Daoy (cell line): ENCODE results near the gene CACNA1F. TPM values are rescaled to one million over a fixed set of nuclear protein-coding genes. Genes with fewer than 3 reads are reported as not detected.
"Not testable (repeated sequence)": the region's sequence is repeated elsewhere in the genome, so short reads cannot be mapped to it uniquely, and the experiment has no call there.

Source experiments
- DNase-seq: peaks from one replicate; pipeline ENCODE4 v3.0.0-alpha.2; 2015; ENCODE audit warnings: low read depth
- total RNA-seq: library from RNA; depleted of rRNA; stranded (reverse); fragments of >200 nt; shearing (Covaris generic); gene quantifications from 2 replicates; pipeline ENCODE4 v1.2.3, GENCODE V29; 2014

Gene CACNA1F
- total RNA-seq, 1 experiment from 2014 or later, result not detected

DNA sequence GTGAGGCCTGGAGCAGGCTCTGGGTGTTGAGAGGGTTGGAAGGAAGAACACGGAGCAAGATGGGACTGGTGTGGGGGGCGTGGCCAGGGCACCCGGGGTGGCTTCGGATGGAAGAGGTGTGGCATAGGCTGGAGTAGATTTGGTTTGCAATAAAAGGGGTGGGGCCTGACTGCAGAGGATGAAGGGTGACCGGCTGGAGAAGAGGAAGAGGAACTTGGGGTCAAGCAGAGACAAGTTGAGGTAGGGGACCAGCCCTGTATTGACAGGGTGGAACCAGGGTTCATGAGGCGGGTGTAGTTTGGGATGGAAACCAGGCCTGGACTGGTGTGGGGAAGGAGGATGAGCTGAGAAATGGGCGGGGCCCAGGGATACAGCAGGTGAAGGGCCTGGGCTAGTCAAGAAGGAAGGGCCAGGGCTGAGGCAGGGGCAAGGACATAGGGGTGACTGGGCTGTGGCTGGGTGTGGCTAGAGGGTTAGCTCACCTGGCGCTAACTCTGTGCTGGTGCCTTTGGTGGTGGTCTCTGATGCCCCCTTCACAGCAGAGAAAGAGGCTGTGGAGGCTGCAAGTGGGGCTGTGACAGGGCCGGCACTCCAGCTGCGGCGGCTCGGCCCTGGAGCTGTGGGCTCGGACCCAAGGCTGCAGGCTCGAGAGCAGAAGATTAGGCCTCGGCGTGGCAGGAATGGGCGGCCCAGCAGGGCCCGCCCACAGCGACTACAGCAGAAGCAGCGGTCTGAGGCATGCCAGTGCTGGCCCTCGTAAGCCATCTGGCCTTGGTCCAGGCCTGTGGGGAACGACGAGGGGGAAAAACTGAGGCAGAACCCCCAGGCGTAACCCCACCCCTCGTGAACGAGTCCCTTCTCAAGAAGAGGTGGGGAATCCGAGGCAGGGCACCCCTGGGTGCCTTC, 56.5 kb downstream of the CACNA1F start:
- DNase-seq, result no peak

GRCh38 chrX:49175435-49176274, 57.5 kb downstream of the CACNA1F start:
- no peak for DNase-seq

DNA sequence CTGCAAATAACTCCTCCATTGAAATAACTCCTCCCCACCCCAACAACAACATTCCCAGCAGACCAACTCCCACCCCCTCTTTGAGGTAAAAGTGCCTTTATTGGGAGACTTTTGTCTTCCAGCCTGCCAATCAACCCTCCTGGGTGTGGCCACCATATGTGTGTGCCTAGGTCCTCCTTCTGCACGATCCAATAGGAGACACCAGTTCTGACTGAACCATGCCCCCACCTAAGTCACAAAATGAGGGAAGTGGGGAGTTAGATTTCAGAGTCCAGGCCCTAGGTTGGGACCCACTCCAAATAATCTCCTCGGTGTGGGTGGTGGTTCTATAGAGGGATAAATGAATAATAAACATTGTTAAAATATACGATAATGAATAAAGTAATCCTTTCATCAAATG, 58.4 kb downstream of the CACNA1F start:
- no peak for DNase-seq

DNA sequence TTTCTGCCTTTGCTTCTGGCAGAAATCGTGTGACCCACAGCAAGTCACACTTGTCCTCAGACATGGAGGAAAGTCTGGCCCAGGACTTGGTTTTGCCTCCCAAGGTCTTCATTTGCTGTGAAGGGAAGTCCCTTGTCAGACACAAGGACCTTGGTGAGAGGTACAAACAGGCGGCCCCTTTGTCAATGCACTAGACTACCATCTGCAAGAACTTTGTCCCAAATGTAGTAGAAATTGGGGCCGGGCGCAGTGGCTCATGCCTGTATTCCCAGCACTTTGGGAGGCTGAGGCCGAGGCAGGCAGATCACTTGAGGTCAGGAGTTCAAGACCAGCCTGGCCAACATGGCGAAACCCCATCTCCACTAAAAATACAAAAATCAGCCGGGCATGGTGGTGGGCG, 59.6 kb downstream of the CACNA1F start:
- DNase-seq, result not testable (repeated sequence)

- DNase-seq, result peak; percentile 76
Observed at GRCh38 chrX:49172280-49172780, 60.8 kb downstream of the CACNA1F start.

- DNase-seq, result peak; percentile 76
Observed at GRCh38 chrX:49171752-49172279, 61.3 kb downstream of the CACNA1F start, which contains the start of gene PLP2. Gene PLP2, plus strand, starts transcription at chrX:49171898. Its CDS starts 103 bp downstream, at chrX:49172001.

DNA sequence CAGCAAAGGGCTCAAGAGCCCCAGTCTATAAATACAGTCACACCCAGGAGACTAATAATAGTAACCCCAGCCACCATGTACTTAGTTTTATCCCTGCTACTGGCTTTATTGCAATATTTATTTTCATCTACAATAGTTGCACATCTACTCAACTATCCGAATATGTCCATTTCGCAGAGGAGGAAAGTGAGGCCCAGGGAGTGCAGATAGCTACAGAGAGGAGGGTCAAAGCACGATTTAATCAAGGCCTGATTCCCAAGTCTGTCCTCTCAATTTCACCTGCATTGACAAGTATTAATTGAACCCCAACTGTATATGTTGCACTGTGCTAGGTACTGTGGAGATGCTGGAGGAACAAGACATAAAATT, 65.4 kb downstream of the CACNA1F start:
- no peak for DNase-seq

DNA sequence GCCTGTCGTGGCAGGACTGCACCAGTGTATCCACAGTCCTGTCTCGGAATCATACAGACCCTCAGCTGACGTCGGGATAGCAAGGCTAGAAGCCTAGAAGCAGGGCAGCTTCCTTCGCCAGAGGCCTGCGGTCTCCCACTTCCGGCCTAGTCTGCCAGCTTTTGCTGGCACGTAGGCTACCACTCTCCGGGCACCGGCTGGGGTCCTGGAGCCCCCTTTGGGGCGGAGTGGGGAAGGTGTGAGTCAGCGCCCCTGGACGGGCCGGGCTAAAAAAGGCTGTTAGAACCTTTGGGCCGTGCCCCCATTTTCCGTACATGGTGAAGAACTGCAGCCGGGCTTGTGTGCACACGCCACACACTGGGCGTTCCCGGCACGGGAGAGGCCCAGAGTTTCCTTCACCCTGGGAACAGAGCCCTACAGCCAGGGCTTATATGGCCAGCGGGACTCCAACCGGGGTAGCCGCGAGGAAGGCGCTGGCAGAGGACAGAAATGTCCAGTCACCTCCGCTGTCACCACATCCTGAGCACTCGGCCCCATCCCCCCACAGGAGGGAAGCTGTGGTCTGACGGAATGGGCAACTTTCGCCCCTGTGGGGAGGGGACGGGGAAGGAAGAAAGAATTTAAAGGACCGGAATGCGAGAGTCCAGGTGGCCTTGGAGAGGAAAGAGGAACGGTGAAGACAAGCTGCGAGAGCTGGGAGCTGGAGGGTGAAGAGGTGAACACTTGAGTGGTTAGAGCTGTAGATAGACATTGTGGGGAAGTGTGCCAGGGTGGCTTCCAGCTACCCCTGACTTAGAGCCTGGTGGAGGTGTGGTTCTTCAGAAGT, 66.0 kb downstream of the CACNA1F start:
- peak; percentile 87 for DNase-seq

GRCh38 chrX:49165901-49166881, 66.9 kb downstream of the CACNA1F start:
- DNase-seq, result peak; percentile 57

- DNase-seq, result no peak
Observed at GRCh38 chrX:49164589-49165360, 68.4 kb downstream of the CACNA1F start.

DNA sequence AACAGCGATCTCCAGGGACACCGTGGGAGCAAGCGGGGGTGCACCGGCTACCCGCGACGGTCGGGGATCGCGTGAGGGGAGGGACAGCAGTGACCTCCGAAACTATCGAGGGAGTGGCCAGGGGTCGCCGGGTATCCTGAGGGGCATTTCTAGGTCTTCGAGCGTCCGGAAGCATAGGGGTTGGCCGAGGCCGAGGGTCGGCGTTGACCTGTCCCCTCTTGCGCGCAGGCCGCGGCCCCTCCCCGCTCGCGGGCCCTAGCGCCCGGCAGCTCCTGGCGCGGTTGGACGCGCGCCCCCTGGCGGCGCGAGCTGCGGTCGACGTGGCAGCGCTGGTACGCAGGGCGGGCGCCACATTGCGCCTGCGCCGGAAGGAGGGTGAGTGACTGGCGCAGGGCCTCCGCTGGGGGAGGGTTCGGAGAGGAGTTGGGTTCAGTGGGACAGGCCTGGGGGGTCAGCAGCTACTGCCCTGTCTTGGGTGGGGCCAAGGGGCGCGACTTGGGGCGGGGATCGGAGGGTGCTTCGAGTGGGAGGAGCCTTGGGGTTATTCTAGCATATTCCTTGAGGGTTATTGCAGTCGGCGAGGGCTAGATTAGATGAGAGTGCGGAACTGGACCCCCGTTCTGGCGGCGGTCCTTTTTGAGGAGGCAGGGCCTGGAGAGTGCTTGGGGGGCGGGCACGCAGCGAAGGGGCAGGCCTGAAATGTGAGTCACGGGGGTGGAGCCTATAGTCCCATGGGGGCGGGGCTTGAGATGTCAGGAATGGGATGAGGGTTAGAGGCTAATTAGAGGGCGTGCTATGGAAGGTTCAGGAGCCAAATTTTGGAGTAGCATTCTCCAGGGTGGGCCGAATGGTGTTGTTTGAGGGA, 69.4 kb downstream of the CACNA1F start:
- DNase-seq, result peak; percentile 88

- no peak for DNase-seq
Observed at GRCh38 chrX:49162620-49163019, 70.5 kb downstream of the CACNA1F start, which contains the start of gene MAGIX. Gene MAGIX, plus strand, starts transcription at chrX:49162758. Its CDS starts 132 bp downstream, at chrX:49162890.

- no peak for DNase-seq
Observed at GRCh38 chrX:49161632-49162031, 71.5 kb downstream of the CACNA1F start.

DNA sequence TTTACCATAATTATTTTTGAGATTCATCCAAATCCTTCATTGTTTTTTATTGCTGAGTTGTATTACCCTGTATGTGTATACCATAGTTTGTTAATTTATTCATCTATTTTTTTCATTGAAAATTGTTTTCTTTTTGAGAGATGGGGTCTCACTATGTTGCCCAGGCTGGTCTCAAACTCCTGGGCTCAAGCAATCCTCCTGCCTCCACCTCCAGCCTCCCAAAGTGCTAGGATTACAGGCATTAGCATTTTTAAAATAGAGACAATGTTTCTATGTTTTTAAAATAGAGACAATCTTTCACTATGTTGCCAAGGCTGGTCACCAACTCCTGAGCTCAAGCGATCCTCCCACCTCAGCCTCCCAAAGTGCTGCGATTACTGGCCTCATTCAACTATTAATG, 72.2 kb downstream of the CACNA1F start:
- DNase-seq, result no peak

- no peak for DNase-seq
Observed at GRCh38 chrX:49157194-49157593, 75.9 kb downstream of the CACNA1F start.

GRCh38 chrX:49155900-49156837, 77.0 kb downstream of the CACNA1F start:
- peak; percentile 85 for DNase-seq
